SK-N-SH treated with all-trans-retinoic acid at 6 μM for 48 hours (cell line): ENCODE data around the gene SMARCA4.

ENCODE experiments used
- ATAC-seq: fragments of 200-7000 bp; cut with Tn5 transposase; 3 replicates; pipeline ENCODE4 v1.9.1; 2020; ENCODE audit warnings: mild to moderate bottlenecking, moderate library complexity
- ESRRG ChIP-seq: fragments of 250-450 bp; sonication (Bioruptor Pico); IDR thresholded peaks from 2 replicates; pipeline ENCODE4 v1.6.1; 2021; ENCODE audit warnings: mild to moderate bottlenecking
- ISL1 ChIP-seq: fragments of 250-450 bp; sonication (Bioruptor Pico); IDR thresholded peaks from 2 replicates; pipeline ENCODE4 v2.1.2; 2022; ENCODE audit warnings: mild to moderate bottlenecking, moderate library complexity
- OSR1 ChIP-seq: fragments of 250-450 bp; sonication (Bioruptor Pico); IDR thresholded peaks from 2 replicates; pipeline ENCODE4 v1.8.0; 2022; ENCODE audit warnings: moderate library complexity, mild to moderate bottlenecking, inconsistent platforms
- PPARA ChIP-seq: fragments of 250-450 bp; sonication (Bioruptor Pico); IDR thresholded peaks from 2 replicates; pipeline ENCODE4 v1.5.0; 2020; ENCODE audit warnings: mild to moderate bottlenecking, borderline replicate concordance
- RARB ChIP-seq: fragments of 250-450 bp; sonication (Bioruptor Pico); IDR thresholded peaks from 2 replicates; pipeline ENCODE4 v1.8.0; 2021; ENCODE audit warnings: mild to moderate bottlenecking, moderate library complexity
- SNAI2 ChIP-seq: fragments of 250-450 bp; sonication (Bioruptor Pico); IDR thresholded peaks from 2 replicates; pipeline ENCODE4 v1.5.0; 2020; ENCODE audit warnings: mild to moderate bottlenecking, moderate library complexity
- TOX ChIP-seq: fragments of 250-450 bp; sonication (Bioruptor Pico); IDR thresholded peaks from 2 replicates; pipeline ENCODE4 v1.8.0; 2021; ENCODE audit warnings: mild to moderate bottlenecking, moderate library complexity, borderline replicate concordance
- ZC3H10 ChIP-seq: fragments of 250-450 bp; sonication (Bioruptor Pico); IDR thresholded peaks from 2 replicates; pipeline ENCODE4 v1.5.1; 2021; ENCODE audit warnings: mild to moderate bottlenecking, moderate library complexity
- ZNF565 ChIP-seq: fragments of 450-650 bp; formaldehyde crosslinking; conservative IDR thresholded peaks from 2 replicates; pipeline ENCODE4 v1.5.0; 2020; ENCODE audit warnings: low read depth, mild to moderate bottlenecking, moderate library complexity
- ZNF70 ChIP-seq: fragments of 450-650 bp; formaldehyde crosslinking; IDR thresholded peaks from 2 replicates; pipeline ENCODE4 v1.5.0; 2020; ENCODE audit warnings: mild to moderate bottlenecking, moderate library complexity
- ZNF8 ChIP-seq: fragments of 450-650 bp; formaldehyde crosslinking; IDR thresholded peaks from 2 replicates; pipeline ENCODE4 v1.5.0; 2020; ENCODE audit warnings: mild to moderate bottlenecking, moderate library complexity
- TF ChIP-seq, protein P1 (sequence below): fragments of 250-450 bp; sonication (Bioruptor Pico); IDR thresholded peaks from 2 replicates; pipeline ENCODE4 v1.5.0; 2020; ENCODE audit warnings: mild to moderate bottlenecking, moderate library complexity
- TF ChIP-seq, protein P2 (sequence below): fragments of 250-450 bp; sonication (Bioruptor Pico); IDR thresholded peaks from 2 replicates; pipeline ENCODE4 v1.5.1; 2020; ENCODE audit warnings: low read depth, mild to moderate bottlenecking, moderate library complexity
- TF ChIP-seq, protein P3 (sequence below): fragments of 250-450 bp; sonication (Bioruptor Pico); IDR thresholded peaks from 2 replicates; pipeline ENCODE4 v1.8.0; 2020; ENCODE audit warnings: mild to moderate bottlenecking, moderate library complexity, borderline replicate concordance
- TF ChIP-seq, protein P4 (sequence below): fragments of 250-450 bp; sonication (Bioruptor Pico); IDR thresholded peaks from 2 replicates; pipeline ENCODE4 v1.8.0; 2021; ENCODE audit warnings: low read depth, mild to moderate bottlenecking, moderate library complexity, borderline replicate concordance

The SMARCA4 gene

DNA sequence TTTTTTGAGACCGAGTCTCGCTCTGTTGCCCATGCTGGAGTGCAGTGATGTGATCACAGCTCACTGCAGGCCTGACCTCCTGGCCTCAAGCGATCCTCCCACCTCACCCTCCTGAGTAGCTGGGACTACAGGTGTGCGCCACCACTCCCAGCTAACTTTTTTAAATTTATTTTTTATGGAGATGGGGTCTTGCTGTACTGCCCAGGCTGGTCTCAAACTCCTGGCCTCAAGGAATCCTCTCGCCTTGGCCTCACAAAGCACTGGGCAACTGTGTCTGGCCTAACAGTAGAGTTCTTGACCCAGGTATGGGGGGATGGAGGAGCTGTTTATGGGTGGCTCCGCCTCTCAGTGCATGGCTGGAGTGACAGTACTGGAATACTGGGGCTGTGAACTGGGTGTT is 59.6 kb downstream of the SMARCA4 start:
- TF ChIP-seq SNAI2 (no peak), OSR1 (CRISPR knock-in tag) (no peak), ZNF70 (no peak), RARB (no peak), ZNF8 (CRISPR knock-in tag) (no peak), PPARA (CRISPR knock-in tag) (no peak), ISL1 (CRISPR knock-in tag) (no peak), ZC3H10 (CRISPR knock-in tag) (no peak), ZNF565 (no peak)
- TF ChIP-seq, protein P1, sequence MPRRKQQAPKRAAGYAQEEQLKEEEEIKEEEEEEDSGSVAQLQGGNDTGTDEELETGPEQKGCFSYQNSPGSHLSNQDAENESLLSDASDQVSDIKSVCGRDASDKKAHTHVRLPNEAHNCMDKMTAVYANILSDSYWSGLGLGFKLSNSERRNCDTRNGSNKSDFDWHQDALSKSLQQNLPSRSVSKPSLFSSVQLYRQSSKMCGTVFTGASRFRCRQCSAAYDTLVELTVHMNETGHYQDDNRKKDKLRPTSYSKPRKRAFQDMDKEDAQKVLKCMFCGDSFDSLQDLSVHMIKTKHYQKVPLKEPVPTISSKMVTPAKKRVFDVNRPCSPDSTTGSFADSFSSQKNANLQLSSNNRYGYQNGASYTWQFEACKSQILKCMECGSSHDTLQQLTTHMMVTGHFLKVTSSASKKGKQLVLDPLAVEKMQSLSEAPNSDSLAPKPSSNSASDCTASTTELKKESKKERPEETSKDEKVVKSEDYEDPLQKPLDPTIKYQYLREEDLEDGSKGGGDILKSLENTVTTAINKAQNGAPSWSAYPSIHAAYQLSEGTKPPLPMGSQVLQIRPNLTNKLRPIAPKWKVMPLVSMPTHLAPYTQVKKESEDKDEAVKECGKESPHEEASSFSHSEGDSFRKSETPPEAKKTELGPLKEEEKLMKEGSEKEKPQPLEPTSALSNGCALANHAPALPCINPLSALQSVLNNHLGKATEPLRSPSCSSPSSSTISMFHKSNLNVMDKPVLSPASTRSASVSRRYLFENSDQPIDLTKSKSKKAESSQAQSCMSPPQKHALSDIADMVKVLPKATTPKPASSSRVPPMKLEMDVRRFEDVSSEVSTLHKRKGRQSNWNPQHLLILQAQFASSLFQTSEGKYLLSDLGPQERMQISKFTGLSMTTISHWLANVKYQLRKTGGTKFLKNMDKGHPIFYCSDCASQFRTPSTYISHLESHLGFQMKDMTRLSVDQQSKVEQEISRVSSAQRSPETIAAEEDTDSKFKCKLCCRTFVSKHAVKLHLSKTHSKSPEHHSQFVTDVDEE (CRISPR knock-in tag), result no peak
- TF ChIP-seq, protein P2, sequence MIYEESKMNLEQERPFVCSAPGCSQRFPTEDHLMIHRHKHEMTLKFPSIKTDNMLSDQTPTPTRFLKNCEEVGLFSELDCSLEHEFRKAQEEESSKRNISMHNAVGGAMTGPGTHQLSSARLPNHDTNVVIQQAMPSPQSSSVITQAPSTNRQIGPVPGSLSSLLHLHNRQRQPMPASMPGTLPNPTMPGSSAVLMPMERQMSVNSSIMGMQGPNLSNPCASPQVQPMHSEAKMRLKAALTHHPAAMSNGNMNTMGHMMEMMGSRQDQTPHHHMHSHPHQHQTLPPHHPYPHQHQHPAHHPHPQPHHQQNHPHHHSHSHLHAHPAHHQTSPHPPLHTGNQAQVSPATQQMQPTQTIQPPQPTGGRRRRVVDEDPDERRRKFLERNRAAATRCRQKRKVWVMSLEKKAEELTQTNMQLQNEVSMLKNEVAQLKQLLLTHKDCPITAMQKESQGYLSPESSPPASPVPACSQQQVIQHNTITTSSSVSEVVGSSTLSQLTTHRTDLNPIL (CRISPR knock-in tag), result no peak
- TF ChIP-seq, protein P3, sequence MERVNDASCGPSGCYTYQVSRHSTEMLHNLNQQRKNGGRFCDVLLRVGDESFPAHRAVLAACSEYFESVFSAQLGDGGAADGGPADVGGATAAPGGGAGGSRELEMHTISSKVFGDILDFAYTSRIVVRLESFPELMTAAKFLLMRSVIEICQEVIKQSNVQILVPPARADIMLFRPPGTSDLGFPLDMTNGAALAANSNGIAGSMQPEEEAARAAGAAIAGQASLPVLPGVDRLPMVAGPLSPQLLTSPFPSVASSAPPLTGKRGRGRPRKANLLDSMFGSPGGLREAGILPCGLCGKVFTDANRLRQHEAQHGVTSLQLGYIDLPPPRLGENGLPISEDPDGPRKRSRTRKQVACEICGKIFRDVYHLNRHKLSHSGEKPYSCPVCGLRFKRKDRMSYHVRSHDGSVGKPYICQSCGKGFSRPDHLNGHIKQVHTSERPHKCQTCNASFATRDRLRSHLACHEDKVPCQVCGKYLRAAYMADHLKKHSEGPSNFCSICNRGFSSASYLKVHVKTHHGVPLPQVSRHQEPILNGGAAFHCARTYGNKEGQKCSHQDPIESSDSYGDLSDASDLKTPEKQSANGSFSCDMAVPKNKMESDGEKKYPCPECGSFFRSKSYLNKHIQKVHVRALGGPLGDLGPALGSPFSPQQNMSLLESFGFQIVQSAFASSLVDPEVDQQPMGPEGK (CRISPR knock-in tag), result no peak
- TF ChIP-seq, protein P4, sequence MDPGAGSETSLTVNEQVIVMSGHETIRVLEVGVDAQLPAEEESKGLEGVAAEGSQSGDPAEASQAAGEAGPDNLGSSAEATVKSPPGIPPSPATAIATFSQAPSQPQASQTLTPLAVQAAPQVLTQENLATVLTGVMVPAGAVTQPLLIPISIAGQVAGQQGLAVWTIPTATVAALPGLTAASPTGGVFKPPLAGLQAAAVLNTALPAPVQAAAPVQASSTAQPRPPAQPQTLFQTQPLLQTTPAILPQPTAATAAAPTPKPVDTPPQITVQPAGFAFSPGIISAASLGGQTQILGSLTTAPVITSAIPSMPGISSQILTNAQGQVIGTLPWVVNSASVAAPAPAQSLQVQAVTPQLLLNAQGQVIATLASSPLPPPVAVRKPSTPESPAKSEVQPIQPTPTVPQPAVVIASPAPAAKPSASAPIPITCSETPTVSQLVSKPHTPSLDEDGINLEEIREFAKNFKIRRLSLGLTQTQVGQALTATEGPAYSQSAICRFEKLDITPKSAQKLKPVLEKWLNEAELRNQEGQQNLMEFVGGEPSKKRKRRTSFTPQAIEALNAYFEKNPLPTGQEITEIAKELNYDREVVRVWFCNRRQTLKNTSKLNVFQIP (CRISPR knock-in tag), result no peak

DNA sequence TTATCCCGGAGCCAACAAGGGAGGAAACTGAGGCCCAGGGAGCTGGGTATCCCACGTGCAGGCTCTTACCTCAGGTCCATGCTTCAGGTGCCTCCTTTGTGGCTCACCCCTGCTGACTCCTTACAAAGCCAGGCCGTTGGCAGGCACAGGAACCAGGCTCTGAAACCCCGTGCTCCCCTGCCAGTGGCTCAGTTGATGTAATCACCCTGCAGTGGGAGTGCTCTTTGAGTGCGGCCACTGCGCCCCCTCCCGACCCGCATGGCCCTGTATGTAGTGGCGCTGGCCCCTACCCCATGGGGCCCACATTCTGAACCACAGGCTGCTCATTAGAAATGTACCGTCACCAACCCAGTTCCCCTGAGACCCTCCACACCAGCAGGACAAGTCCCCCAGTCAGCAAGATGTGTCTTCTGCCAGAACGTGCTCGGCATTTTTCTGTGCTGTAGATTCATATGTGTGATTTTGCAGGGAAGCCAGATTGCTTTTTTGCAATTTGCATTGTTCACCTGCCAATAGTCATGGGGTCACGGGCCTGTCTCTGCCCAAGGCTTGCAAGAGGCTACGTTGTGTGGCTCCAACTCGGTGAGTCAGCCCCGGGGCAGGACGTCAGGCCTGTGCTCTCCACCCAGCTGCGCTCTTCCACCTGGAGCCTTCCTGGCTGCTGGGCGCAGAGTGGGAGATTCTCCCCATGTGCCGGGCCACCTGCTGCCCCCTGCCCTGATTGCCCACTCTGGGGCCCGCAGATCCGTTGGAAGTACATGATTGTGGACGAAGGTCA is 60.3 kb downstream of the SMARCA4 start:
- no peak for ATAC-seq
- no peak for TF ChIP-seq OSR1 (CRISPR knock-in tag)
- no peak for TF ChIP-seq ZC3H10 (CRISPR knock-in tag)
- no peak for TF ChIP-seq TOX (CRISPR knock-in tag)
- TF ChIP-seq ISL1 (CRISPR knock-in tag), result no peak
- TF ChIP-seq, protein P3 (CRISPR knock-in tag), result no peak
- TF ChIP-seq, protein P1 (CRISPR knock-in tag), result no peak
- TF ChIP-seq ZNF565, result no peak
- no peak for TF ChIP-seq ESRRG (CRISPR knock-in tag)

More for the DNA sequence above, 59.6 kb downstream of the SMARCA4 start:
- ATAC-seq, result no peak

DNA sequence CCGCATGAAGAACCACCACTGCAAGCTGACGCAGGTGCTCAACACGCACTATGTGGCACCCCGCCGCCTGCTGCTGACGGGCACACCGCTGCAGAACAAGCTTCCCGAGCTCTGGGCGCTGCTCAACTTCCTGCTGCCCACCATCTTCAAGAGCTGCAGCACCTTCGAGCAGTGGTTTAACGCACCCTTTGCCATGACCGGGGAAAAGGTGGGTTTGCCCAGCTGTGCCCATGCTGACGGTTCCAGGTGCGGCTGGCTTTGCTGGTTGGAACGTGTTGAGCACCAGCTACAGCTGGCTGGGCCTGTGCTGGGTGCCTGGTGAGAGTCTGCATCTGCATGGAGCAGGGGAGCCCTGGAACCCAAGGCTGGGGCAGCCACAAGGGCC is 60.9 kb downstream of the SMARCA4 start:
- ATAC-seq, result no peak
- TF ChIP-seq ISL1 (CRISPR knock-in tag) (no peak), RARB (no peak), PPARA (CRISPR knock-in tag) (no peak), ZC3H10 (CRISPR knock-in tag) (no peak)
- TF ChIP-seq, protein P1 (CRISPR knock-in tag), result no peak
- TF ChIP-seq, protein P3 (CRISPR knock-in tag), result no peak
